Subcutaneous adipose tissue (tissue), 4 donors: ENCODE results near the gene ROBO1. TPM values are rescaled to one million over a fixed set of nuclear protein-coding genes. Genes with fewer than 3 reads are reported as not detected.

ENCODE experiments used
- CTCF ChIP-seq: fragments of 450-650 bp; IDR thresholded peaks from one replicate; pipeline ENCODE4 v1.5.1; 2016; ENCODE audit warnings: low read depth, mild to moderate bottlenecking, control low read depth, antibody characterized with exemption, moderate library complexity
- total RNA-seq, 4 donors: library from RNA; depleted of rRNA; stranded (reverse); fragments of >200 nt; gene quantifications; one replicate each; pipeline ENCODE4 v1.1.0, GENCODE V29; 2016

ROBO1 gene
- total RNA-seq, 4 donors from 2014 or later, result 26.6 to 34.0 (median 30.8) TPM

GRCh38 chr3:79773291-79773690, 5.5 kb upstream of the ROBO1 start:
- TF ChIP-seq CTCF, result no peak

GRCh38 chr3:79769229-79769628, 1.4 kb upstream of the ROBO1 start:
- TF ChIP-seq CTCF, result no peak

DNA sequence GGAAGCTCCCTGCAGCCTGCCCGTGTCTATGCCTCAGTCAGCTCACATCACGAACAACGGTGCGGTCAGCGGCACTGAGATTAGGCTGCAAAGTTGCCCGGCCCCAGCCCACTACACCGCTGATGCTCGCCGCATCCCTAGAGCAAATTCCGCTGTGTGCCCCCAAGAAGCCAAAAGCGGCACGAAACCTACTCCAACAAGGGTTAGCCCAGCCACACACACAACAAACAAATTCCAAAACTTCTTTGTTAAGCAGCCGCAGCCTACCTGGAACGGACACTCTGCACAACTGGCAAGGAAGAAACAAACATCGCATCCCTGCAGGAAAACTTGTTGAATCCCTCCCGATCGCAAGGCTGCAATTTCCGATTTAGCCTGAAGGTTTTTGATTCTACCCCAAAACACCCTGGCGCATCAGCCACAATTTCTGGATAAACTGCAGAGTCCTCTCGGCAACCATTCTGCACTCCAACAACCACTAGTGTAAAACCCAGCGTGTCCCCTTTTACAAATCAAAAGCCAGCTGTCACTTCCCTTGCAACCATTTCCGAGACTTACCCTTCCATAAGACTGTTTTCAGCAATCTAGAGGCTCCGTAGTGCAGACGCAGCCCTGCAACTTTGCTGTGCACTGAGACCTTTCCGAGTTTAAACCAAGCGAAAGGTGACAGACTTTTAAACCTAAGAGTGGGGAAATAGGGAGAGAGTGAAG, 449 bp downstream of the ROBO1 start:
- TF ChIP-seq CTCF, result no peak

DNA sequence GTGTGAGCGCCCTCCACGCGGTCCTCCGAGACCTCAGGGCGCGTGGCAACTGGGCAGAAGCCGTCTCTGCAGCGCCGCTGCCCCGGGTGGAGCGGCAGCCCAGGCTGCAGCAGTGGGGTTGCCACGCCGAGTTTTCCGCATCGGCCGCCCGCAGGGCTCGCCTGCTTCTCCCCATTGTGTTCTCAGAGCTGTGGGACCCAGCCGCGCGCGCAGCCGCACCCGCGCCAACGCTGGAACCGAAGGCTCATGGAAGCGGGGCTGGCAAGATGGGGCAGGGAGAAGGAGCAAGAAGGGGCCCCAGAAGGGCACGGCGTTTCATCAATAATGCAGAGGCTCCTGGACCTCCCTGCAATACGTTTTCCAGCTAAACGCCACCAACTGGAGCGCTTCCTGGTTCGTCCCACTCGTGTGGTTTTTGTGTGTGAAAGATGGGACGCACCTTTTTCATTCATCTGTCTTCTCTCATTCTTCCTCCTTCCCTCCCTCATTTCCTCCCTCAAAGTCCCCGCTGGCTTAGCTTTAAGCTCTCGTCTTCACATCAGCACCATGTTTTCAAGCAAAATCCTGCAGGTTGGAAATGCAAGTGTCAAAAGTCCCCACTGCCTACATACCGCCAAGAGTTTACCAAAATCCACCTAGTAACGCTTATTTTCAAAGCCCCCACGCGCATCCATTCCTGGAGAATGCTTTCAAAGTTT, 1.2 kb downstream of the ROBO1 start:
- no peak for TF ChIP-seq CTCF

DNA sequence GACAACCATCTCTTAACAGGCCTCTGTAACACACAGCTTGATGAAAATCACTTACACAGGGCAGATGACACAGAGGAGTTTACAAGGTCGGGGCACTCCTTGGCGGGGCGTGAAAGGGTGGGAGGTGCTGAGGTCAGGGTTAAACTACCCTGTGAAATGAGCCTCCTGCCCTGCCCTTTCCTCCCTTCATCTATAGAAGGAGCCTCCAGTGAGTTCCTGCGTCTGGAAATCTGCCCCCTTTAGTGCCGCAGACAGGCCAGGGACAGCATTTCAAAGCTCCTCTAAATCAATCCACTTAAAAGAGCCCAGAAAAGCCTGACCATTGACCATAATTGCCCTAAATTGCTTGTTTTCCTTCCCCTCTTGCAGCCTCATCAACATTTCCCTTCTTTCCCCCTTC, 1.9 kb downstream of the ROBO1 start:
- no peak for TF ChIP-seq CTCF

DNA sequence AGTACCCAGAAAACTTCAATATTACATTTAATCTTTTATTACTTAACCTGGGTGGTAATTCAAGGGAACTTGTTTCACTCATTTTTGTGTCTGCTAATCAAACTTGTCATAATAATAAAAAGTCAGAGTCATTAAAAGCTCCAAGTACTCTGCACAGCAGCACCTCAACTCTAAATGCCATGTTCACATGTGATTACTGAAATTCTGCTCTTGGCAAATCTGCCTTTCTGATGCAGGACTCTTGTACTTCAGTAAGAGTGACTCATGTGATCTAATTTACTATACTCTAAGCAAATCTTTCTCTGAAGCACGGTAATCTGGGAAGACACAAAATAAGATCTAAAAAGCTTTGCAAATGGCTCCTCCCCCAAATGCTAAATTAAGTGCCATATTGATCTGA, 6.4 kb downstream of the ROBO1 start:
- no peak for TF ChIP-seq CTCF

- no peak for TF ChIP-seq CTCF
These were observed 16.1 kb downstream of the ROBO1 start for GRCh38 chr3:79751703-79752102.
